ENCODE data around the gene TECRL. TPM values are rescaled to one million over a fixed set of nuclear protein-coding genes. Genes with fewer than 3 reads are reported as not detected.

The TECRL gene
- total RNA-seq, 6 experiments from 2014 or later = not detected

DNA sequence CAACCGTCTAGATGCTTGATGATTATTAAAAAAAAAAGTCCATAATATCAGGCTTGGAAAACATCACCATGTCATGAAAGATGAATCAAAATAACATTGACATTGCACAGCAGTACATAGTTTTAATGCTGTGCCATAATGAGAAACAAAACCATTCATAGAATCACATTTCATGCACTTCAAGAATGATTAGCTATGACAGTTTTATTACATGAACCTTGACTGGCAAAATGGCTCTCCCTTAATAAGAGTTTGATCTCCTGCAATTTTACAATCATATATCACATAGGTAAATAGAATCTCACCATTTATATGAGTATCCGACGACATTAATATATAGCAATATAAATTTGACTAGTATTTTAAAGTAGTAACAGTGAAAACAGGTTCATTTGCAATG is 49.8 kb downstream of the TECRL start:
- H3K27ac Mint-ChIP-seq = no peak overlapping the region
- H3K9me3 Mint-ChIP-seq = peaks cover 27% of the 10 kb centered on the region
- peaks cover 1% of the 10 kb centered on the region; the same call in 1 of the 2 replicates for H3K27me3 Mint-ChIP-seq (ENCODE audit: insufficient read depth)
- TF ChIP-seq, protein P1, sequence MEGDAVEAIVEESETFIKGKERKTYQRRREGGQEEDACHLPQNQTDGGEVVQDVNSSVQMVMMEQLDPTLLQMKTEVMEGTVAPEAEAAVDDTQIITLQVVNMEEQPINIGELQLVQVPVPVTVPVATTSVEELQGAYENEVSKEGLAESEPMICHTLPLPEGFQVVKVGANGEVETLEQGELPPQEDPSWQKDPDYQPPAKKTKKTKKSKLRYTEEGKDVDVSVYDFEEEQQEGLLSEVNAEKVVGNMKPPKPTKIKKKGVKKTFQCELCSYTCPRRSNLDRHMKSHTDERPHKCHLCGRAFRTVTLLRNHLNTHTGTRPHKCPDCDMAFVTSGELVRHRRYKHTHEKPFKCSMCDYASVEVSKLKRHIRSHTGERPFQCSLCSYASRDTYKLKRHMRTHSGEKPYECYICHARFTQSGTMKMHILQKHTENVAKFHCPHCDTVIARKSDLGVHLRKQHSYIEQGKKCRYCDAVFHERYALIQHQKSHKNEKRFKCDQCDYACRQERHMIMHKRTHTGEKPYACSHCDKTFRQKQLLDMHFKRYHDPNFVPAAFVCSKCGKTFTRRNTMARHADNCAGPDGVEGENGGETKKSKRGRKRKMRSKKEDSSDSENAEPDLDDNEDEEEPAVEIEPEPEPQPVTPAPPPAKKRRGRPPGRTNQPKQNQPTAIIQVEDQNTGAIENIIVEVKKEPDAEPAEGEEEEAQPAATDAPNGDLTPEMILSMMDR (IDR thresholded peaks at IDR 0.05) = no peak
- DNase-seq = no peak
- H3K4me1 Mint-ChIP-seq (ENCODE audit: low read depth) = no peaks in the 10 kb centered on the region
- H3K4me3 Mint-ChIP-seq = no peak overlapping the region
- no peaks in the 10 kb centered on the region for H3K36me3 Mint-ChIP-seq (ENCODE audit: low read depth)

- H3K36me3 Mint-ChIP-seq (ENCODE audit: low read depth) = no peaks in the 10 kb centered on the region; the same call in 1 of the 2 replicates
These were observed 55.3 kb downstream of the TECRL start for GRCh38 chr4:64353904-64354303.

DNA sequence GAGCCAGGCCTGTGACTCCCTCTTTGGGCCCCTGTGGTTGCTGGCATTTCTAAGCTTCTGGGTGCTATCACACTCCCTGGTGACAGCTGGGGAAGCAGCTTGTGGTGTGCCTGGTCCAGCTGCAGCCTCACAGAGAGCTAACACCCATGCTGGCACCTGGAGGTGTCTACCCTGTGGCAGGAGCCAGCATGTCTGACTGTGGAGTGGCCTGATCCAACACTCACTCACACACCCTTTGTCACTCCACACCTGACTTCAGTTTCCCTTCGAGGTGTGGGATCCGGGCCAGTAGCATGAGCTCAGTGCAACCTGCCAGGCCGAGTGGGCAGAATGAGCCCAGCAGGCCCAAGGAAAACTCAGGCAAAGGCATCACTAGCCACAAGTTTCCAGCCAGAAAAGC is 67.5 kb downstream of the TECRL start:
- TF ChIP-seq, protein P1 (IDR thresholded peaks at IDR 0.05) = no peak
- H3K27me3 Mint-ChIP-seq (ENCODE audit: insufficient read depth) = no peaks in the 10 kb centered on the region
- peaks cover 17% of the 10 kb centered on the region for H3K9me3 Mint-ChIP-seq
- H3K4me1 Mint-ChIP-seq (ENCODE audit: low read depth) = no peaks in the 10 kb centered on the region
- no peak overlapping the region for H3K27ac Mint-ChIP-seq
- H3K4me3 Mint-ChIP-seq = no peak overlapping the region
- no peak for DNase-seq
- H3K36me3 Mint-ChIP-seq (ENCODE audit: low read depth) = no peaks in the 10 kb centered on the region; the same call in 1 of the 2 replicates

More at GRCh38 chr4:64353904-64354303, 55.3 kb downstream of the TECRL start:
- DNase-seq = no peak
- Mint-ChIP-seq H3K27ac (no peak overlapping the region), H3K9me3 (peaks cover 16% of the 10 kb centered on the region), H3K27me3 (ENCODE audit: insufficient read depth) (no peaks in the 10 kb centered on the region), H3K4me3 (no peak overlapping the region), H3K4me1 (ENCODE audit: low read depth) (no peaks in the 10 kb centered on the region)
- TF ChIP-seq, protein P1 (IDR thresholded peaks at IDR 0.05) = no peak

DNA sequence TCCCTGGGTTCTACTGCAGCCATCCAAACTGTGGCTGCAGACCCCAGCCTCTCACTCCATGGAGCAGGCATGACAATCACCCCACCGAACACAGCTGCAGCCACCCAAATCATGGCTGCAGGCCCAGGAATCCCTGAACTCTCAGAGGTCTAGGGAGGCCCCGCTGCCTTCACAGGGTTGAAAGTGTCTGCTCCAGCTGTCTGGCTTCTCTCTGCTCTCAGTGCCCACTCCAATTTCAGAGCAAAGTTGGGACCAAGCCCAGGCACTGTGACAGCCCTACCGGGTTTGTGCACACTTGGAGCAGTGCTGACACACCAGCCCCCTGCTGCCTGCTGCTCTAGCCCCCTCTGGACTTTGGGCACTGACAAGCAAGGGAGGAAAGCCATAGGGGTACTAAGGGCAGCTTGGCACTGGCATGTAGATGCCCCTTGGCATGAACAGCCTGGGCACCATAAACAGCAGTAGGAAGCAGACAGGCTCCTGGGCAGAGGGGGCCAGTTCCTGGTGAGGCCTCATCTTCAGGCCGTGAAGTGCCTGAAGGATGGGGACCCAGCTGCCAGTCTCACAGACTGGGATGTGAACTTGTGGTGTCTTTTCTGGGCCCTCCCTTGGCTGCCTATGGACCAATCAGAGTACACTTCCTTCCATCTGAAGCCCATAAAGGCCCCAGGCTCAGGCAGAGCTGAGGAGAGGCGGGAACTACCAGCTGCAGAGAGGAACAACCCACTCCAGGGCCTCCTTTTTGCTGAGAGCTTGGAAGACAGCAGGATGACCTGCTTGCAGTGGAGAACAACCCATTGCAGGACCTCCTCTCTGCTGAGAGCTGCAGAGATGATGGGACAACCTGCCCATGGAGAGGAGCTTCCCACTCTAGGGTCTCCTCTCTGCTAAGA is 68.8 kb downstream of the TECRL start:
- H3K27ac Mint-ChIP-seq = no peak overlapping the region
- no peaks in the 10 kb centered on the region; the same call in 1 of the 2 replicates for H3K36me3 Mint-ChIP-seq (ENCODE audit: low read depth)
- no peaks in the 10 kb centered on the region for H3K27me3 Mint-ChIP-seq (ENCODE audit: insufficient read depth)
- no peak for DNase-seq
- peaks cover 22% of the 10 kb centered on the region for H3K9me3 Mint-ChIP-seq
- H3K4me1 Mint-ChIP-seq (ENCODE audit: low read depth) = no peaks in the 10 kb centered on the region
- H3K4me3 Mint-ChIP-seq = no peak overlapping the region
- TF ChIP-seq, protein P1 (IDR thresholded peaks at IDR 0.05) = no peak

GRCh38 chr4:64334964-64335363 is 74.3 kb downstream of the TECRL start:
- Mint-ChIP-seq H3K27me3 (ENCODE audit: insufficient read depth) (no peaks in the 10 kb centered on the region), H3K27ac (no peak overlapping the region), H3K4me1 (ENCODE audit: low read depth) (no peaks in the 10 kb centered on the region), H3K9me3 (peaks cover 38% of the 10 kb centered on the region), H3K36me3 (ENCODE audit: low read depth) (no peaks in the 10 kb centered on the region), H3K4me3 (no peak overlapping the region)
- DNase-seq = no peak
- TF ChIP-seq, protein P1 (IDR thresholded peaks at IDR 0.05) = no peak
